Neuronal stem cell (in vitro differentiated cells): ENCODE results near the gene FBXL7.

ENCODE experiments used
- DNase-seq: peaks from one replicate; pipeline ENCODE4 v3.0.0-alpha.2; 2013; ENCODE audit warnings: low spot score
- H2AFZ ChIP-seq: one replicate; pipeline ENCODE4 v1.6.1; 2013; ENCODE audit warnings: mild to moderate bottlenecking, low read length, inconsistent platforms
- H2AK5ac ChIP-seq: 2 replicates; pipeline ENCODE4 v1.6.1; 2013; ENCODE audit warnings: low read depth, mild to moderate bottlenecking, inconsistent platforms, low read length, moderate library complexity, mixed read lengths
- H2BK120ac ChIP-seq: 2 replicates; pipeline ENCODE4 v1.6.1; 2013; ENCODE audit warnings: low read depth, mild to moderate bottlenecking, inconsistent platforms, low read length, moderate library complexity, mixed read lengths
- H2BK12ac ChIP-seq: one replicate; pipeline ENCODE4 v1.6.1; 2013; ENCODE audit warnings: low read length, inconsistent platforms
- H2BK15ac ChIP-seq: 2 replicates; pipeline ENCODE4 v1.6.1; 2013; ENCODE audit warnings: mild to moderate bottlenecking, low read length, inconsistent platforms, mixed read lengths
- H2BK5ac ChIP-seq: one replicate; pipeline ENCODE4 v1.6.1; 2013; ENCODE audit warnings: inconsistent platforms, mild to moderate bottlenecking, low read length, moderate library complexity
- H3K14ac ChIP-seq: one replicate; pipeline ENCODE4 v1.6.1; 2013; ENCODE audit warnings: low read length, inconsistent platforms
- H3K18ac ChIP-seq: 2 replicates; pipeline ENCODE4 v1.6.1; 2013; ENCODE audit warnings: low read length, inconsistent platforms
- H3K23ac ChIP-seq: 2 replicates; pipeline ENCODE4 v1.6.1; 2013; ENCODE audit warnings: low read depth, mild to moderate bottlenecking, mixed read lengths, low read length, inconsistent platforms; ENCODE audit not compliant: poor library complexity
- H3K27ac ChIP-seq: replicated peaks from 3 replicates; pipeline ENCODE4 v1.5.1; 2013; ENCODE audit warnings: low read length, inconsistent platforms
- H3K27me3 ChIP-seq, 3 experiments: 2 replicates each; pipeline ENCODE4 v1.6.1; 2013; ENCODE audit warnings: low read length in 3 of 3, mild to moderate bottlenecking in 2 of 3, inconsistent platforms in 1 of 3, low read depth in 1 of 3, mixed read lengths in 1 of 3, moderate library complexity in 1 of 3; ENCODE audit not compliant: control insufficient read depth in 3 of 3, insufficient read depth in 3 of 3
- H3K36me3 ChIP-seq, 2 donors: replicated peaks in 1 of 2; 2 replicates each; pipeline ENCODE4 v1.6.1; 2013; ENCODE audit warnings: low read length in 2 of 2; ENCODE audit not compliant: control insufficient read depth in 2 of 2, insufficient read depth in 2 of 2
- H3K4ac ChIP-seq: 2 replicates; pipeline ENCODE4 v1.6.1; 2013; ENCODE audit warnings: inconsistent platforms, mild to moderate bottlenecking, low read length, moderate library complexity
- H3K4me1 ChIP-seq, 2 donors: 1 replicate in 1 of 2; 2 replicates in 1 of 2; pipeline ENCODE4 v1.6.1; 2013; ENCODE audit warnings: low read length in 2 of 2, low read depth in 1 of 2; ENCODE audit not compliant: control insufficient read depth in 2 of 2, insufficient read depth in 1 of 2
- H3K4me2 ChIP-seq: one replicate; pipeline ENCODE4 v1.6.1; 2013; ENCODE audit warnings: mild to moderate bottlenecking, low read length, inconsistent platforms; ENCODE audit not compliant: insufficient read depth, poor library complexity, severe bottlenecking
- H3K4me3 ChIP-seq, 2 donors: 2 replicates each; pipeline ENCODE4 v1.5.1; 2013; ENCODE audit warnings: low read length in 2 of 2, mild to moderate bottlenecking in 2 of 2, inconsistent platforms in 1 of 2, moderate library complexity in 1 of 2
- H3K79me1 ChIP-seq: one replicate; pipeline ENCODE4 v1.6.1; 2013; ENCODE audit warnings: low read depth, mild to moderate bottlenecking, inconsistent platforms, low read length, moderate library complexity
- H3K9ac ChIP-seq: one replicate; pipeline ENCODE4 v1.6.1; 2013; ENCODE audit warnings: mild to moderate bottlenecking, low read depth, low read length, inconsistent platforms; ENCODE audit not compliant: poor library complexity
- H3K9me3 ChIP-seq, 2 donors: replicated peaks in 1 of 2; 2 replicates each; pipeline versions ENCODE3 to v1.6.1; 2013; ENCODE audit warnings: low read length in 2 of 2, mild to moderate bottlenecking in 2 of 2, inconsistent platforms in 1 of 2, low read depth in 1 of 2, mixed read lengths in 1 of 2, moderate library complexity in 1 of 2; ENCODE audit not compliant: control insufficient read depth in 2 of 2, insufficient read depth in 1 of 2
- H4K8ac ChIP-seq: one replicate; pipeline ENCODE4 v1.6.1; 2013; ENCODE audit warnings: low read depth, mild to moderate bottlenecking, inconsistent platforms, low read length, moderate library complexity
- H4K91ac ChIP-seq: one replicate; pipeline ENCODE4 v1.6.1; 2013; ENCODE audit warnings: low read length, low read depth, mild to moderate bottlenecking, inconsistent platforms; ENCODE audit not compliant: poor library complexity
- WGBS, 2 donors: extraction: QIAGEN DNeasy Blood & Tissue Kit; methylation state at CpG; one replicate each; pipeline ENCODE4 v1.1.7; 2013; ENCODE audit warnings: missing lambda C conversion rate in 2 of 2, mixed read lengths in 1 of 2; ENCODE audit not compliant: insufficient read length in 2 of 2, insufficient replicate concordance in 1 of 2; ENCODE audit errors: extremely low coverage in 2 of 2; 5-methylcytosine and 5-hydroxymethylcytosine counted together

Gene FBXL7

DNA sequence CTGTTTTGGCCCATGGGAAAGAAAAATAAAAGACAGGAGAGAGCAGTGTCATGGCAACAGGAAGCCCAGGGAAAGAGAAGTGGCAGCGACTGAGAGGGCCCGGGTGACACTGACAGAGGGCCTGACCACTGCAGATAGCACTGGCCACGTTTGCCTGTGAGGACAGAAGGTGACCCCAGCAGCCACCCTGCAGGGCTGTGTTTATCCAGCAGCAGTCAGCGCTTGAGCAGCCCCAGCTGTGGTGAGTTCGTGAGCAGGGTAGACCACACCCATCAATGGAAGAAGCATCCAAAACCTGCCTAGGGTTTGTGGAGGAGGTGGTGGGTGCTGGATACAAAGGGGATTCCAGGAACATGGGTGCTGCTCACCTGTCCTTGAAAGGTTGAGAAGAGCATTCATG lies 457.1 kb downstream of the FBXL7 start:
- Histone ChIP-seq H2BK5ac (no peak overlapping the region), H3K27me3 (no peaks in the 10 kb centered on the region), H2BK120ac (no peak overlapping the region), H3K23ac (no peak overlapping the region), H3K27ac (no peak overlapping the region), H3K9ac (no peak overlapping the region), H2AFZ (no peak overlapping the region), H3K9me3 (no peaks in the 10 kb centered on the region), H3K4me1 (no peaks in the 10 kb centered on the region), H4K91ac (no peak overlapping the region), H3K18ac (no peak overlapping the region), H2BK12ac (no peak overlapping the region), H3K79me1 (no peaks in the 10 kb centered on the region), H2AK5ac (no peak overlapping the region), H2BK15ac (no peak overlapping the region), H3K4me2 (no peak overlapping the region), H3K4me3 (no peak overlapping the region), H3K14ac (no peak overlapping the region), H4K8ac (no peak overlapping the region), H3K4ac (no peak overlapping the region), H3K36me3 (no peaks in the 10 kb centered on the region)
- no CpG with 5 or more reads among the region's 5 CpGs for WGBS, 2 donors
- no peak for DNase-seq

DNA sequence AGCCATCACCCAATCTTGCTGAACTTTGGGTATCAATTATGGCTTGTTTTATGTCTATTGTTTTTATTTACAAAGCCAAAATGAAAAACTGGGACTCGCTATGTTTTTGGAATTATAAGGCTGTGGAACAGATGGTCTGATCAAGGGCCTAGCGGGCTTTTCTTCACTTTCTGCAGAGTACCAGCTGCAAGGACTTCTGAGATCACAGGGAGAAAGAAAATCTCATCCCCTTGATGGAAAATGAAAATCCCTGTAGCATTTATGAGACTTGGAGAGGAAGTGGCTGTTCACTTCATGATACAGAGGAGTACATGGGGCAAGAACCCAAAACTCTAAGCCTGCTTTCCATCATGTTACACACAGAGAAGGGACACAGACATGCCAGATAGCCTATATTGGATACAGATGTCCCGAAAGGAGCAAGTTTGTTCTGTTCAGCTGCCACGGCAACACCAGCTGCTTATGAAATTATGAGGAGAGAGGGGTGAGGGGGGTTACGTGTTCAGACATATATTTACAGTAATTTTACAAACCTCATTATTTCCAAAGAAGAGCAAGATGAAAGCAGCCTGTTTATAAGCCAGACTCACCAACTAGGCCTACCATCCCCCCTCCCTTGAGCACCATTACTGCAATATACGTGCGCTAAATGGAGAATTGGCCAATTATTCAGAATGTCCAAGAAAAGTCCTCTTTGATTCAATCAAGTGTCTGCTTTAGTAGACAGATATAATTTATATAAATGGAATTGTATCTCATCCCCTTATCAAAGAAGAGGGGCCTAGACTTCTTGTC lies 459.6 kb downstream of the FBXL7 start:
- H3K27ac ChIP-seq = no peak overlapping the region
- H3K4me3 ChIP-seq = no peak overlapping the region
- H4K91ac ChIP-seq = no peak overlapping the region
- H3K36me3 ChIP-seq = no peaks in the 10 kb centered on the region
- no peak overlapping the region for H3K4me2 ChIP-seq
- H3K9me3 ChIP-seq = no peaks in the 10 kb centered on the region
- no peak overlapping the region for H2BK12ac ChIP-seq
- no peak overlapping the region for H2BK5ac ChIP-seq
- H2AK5ac ChIP-seq = no peak overlapping the region
- H3K18ac ChIP-seq = no peak overlapping the region
- no peak overlapping the region for H3K23ac ChIP-seq
- no peak overlapping the region for H3K9ac ChIP-seq
- H2AFZ ChIP-seq = no peak overlapping the region
- no peak for DNase-seq
- H3K4me1 ChIP-seq = no peaks in the 10 kb centered on the region
- no peaks in the 10 kb centered on the region for H3K27me3 ChIP-seq
- WGBS, 2 donors = no CpG with 5 or more reads among the region's 7 CpGs
- H3K4ac ChIP-seq = no peak overlapping the region
- no peak overlapping the region for H2BK120ac ChIP-seq
- no peak overlapping the region for H2BK15ac ChIP-seq
- no peaks in the 10 kb centered on the region for H3K79me1 ChIP-seq
- H4K8ac ChIP-seq = no peak overlapping the region
- H3K14ac ChIP-seq = no peak overlapping the region

DNA sequence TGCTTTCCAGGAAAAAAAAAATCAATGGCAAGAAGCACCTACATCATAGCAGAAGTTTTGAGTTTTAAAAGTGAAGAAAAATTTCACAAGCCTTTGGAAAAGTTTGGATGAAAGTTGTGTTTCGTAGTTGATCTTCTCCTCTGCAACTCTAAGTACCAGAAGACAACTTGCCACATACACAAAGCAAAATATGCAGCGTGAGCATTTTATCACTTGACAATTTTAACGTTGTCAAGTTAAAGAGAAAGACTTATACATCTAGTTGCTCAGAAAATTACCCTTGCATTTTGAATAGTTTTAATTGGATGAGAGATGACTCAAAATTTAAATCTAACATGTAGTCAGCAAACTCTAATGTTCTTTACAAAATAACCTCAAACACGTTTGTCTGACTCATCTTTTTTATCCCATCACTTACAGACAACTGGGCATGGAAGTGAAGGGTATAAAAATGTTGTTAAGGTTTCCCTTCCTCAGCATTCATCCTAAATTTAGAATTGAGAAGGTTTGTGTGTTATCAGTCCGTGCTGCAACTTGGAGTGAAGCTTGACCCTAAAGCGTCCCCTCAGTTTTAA lies 466.2 kb downstream of the FBXL7 start:
- Histone ChIP-seq H3K9ac (no peak overlapping the region), H4K8ac (no peak overlapping the region), H2AK5ac (no peak overlapping the region), H3K79me1 (no peaks in the 10 kb centered on the region), H3K4me1 (no peaks in the 10 kb centered on the region), H3K14ac (no peak overlapping the region), H4K91ac (no peak overlapping the region), H3K9me3 (no peaks in the 10 kb centered on the region), H2AFZ (no peak overlapping the region), H3K4ac (no peak overlapping the region), H3K27ac (no peak overlapping the region), H3K18ac (no peak overlapping the region), H2BK120ac (no peak overlapping the region), H3K27me3 (no peaks in the 10 kb centered on the region), H3K4me2 (no peak overlapping the region), H2BK12ac (no peak overlapping the region), H3K36me3 (no peaks in the 10 kb centered on the region), H3K23ac (no peak overlapping the region), H2BK15ac (no peak overlapping the region), H2BK5ac (no peak overlapping the region), H3K4me3 (no peak overlapping the region)
- WGBS, 2 donors = no CpG with 5 or more reads among the region's 6 CpGs
- DNase-seq = no peak

DNA sequence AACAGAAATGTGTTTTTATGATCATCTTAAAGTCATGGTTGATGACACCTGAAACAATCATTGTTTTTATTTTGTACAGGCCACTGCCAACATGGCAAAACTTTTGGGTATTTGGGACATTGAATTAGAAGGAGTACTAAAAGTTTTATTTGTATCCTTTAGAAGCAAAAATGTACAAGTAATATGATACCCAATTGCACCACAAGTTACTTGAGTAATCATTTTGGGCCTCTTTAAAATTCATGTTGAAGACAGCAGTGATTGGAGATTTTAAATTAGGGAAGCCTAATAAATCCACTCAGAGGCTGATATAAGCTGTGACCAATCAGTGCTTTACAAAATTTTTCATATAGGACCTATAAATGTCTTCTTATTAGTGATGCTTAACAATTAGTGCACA lies 466.7 kb downstream of the FBXL7 start:
- Histone ChIP-seq H2BK15ac (no peak overlapping the region), H3K4me1 (no peaks in the 10 kb centered on the region), H2BK12ac (no peak overlapping the region), H2AK5ac (no peak overlapping the region), H3K4me2 (no peak overlapping the region), H2AFZ (no peak overlapping the region), H3K9me3 (no peaks in the 10 kb centered on the region), H2BK5ac (no peak overlapping the region), H3K4ac (no peak overlapping the region), H3K79me1 (no peaks in the 10 kb centered on the region), H3K14ac (no peak overlapping the region), H3K9ac (no peak overlapping the region), H3K36me3 (no peaks in the 10 kb centered on the region), H3K23ac (no peak overlapping the region), H4K91ac (no peak overlapping the region), H3K4me3 (no peak overlapping the region), H4K8ac (no peak overlapping the region), H2BK120ac (no peak overlapping the region), H3K18ac (no peak overlapping the region), H3K27me3 (no peaks in the 10 kb centered on the region), H3K27ac (no peak overlapping the region)
- DNase-seq = no peak
